SHP77 (cell line): ENCODE measurements around the gene PAPSS1.
A peak's percentile ranks its signal among the peaks of the same experiment; 100 is the strongest.
"Not testable (repeated sequence)": the region's sequence is repeated elsewhere in the genome, so short reads cannot be mapped to it uniquely, and the experiment has no call there.

Source experiments
- DNase-seq, 2 experiments: peaks; one replicate each; lab custom pipeline; 2025; lab: John Stamatoyannopoulos, UW

The PAPSS1 gene

DNA sequence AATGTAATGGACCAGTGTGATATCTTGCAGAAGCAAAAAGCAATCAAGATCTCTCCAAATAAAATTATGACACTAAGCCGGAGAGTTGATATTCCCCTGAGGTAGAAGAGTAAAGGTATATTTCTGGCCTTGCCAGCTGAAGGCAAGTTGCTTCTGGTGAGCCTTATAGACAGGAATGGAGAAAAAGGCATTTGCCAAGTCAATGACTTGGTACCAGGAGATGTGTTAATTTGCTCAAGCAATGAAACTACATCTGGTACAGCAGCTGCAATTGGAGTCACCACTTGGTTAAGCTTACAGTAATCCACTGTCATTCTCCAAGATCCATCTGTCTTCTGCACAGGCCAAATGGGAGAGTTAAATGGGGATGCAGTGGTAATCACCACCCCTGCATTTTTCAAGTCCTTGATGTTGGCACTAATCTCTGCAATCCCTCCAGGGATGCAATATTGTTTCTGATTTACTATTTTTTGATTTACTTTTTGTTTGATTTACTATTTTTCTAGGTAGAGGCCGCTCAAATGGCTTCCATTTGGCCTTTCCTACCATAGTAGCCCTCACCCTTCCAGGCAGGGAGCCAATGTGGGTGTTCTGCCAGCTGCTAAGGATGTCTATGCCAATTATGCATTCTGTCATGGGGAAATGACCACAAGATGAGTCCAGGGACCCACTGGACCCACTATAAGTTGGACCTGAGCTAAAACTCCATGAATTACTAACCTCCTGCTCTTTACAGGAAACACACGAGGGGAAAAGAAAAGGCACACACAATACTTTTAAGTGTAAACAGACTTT is 6.3 kb upstream of the PAPSS1 start:
- DNase-seq, result not testable (repeated sequence)

DNA sequence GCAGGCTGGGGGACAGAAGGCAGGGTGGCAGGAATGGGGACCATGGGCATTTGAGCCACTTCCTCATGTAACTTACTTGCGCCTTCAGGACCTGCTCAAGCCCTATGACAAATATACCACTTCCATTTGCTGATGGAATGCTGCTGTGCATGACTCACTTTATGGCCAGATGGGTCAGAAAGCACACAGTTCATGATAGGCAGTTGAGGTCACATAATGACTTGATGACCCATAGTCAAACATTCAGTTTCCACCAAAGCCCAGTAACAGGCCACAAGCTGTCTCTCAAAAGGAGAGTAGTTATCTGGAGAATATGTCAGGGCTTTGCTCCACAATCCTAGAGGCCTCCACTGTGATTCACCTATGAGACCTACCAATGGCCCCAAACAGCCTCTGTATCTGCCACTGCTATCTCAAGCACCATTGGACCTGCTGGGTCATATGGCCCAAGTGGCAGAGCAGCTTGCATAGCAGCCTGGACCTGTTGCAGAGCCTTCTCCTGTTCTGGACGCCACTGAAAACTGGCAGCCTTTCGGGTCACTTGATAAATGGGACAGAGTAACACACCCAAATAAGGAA is 5.3 kb upstream of the PAPSS1 start:
- no peak for DNase-seq

DNA sequence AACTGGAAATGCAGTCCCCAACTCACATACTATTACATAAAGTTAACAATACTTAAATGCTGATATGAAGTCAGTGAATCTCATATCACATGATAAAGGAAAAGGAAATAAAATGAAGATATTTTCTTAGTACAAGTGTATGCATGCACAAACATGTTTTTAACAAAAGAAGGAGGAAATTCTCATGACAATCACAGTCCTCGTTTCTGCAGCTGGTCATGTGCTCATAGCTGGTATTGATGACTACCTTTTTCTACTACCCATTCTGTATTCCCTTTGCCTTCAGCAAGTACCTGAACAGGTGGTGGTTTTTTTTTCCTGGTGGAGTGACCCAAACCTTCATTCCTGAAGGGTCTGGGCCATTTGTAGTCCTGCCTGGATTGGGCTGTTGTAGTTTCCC is 3.3 kb upstream of the PAPSS1 start:
- DNase-seq, result not testable (repeated sequence)

DNA sequence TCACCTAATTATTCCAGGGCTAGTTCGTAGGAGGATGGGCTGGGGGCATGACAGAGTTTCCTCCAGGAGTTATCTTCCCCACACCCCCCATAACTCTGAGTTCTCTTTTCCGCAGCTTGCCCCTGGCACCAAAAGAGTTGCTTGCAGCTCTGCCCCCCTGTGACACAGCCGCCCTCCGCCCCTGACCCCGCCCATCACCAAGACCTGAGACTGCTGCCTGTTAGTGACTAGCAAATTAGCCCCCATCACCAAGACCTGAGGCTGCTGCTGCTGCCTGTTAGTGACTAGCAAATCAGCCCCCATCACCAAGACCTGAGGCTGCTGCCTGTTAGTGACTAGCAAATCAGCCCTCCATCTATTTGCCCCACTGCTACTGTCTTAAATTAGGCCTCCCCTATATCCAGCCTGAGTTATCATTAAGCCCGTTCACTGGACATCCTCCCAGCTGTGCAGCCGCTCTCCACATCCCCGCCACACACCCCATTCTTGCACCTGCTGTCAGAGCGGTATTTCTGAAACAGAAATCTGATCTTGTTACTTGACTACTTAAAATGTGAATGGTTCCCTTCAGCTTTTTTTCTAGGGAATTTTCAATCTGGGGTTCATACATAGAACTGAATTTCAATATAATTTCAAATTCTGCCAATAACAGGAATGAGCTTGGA is 1.5 kb upstream of the PAPSS1 start:
- peak in 1 of 2 experiments; percentile 22 for DNase-seq

DNA sequence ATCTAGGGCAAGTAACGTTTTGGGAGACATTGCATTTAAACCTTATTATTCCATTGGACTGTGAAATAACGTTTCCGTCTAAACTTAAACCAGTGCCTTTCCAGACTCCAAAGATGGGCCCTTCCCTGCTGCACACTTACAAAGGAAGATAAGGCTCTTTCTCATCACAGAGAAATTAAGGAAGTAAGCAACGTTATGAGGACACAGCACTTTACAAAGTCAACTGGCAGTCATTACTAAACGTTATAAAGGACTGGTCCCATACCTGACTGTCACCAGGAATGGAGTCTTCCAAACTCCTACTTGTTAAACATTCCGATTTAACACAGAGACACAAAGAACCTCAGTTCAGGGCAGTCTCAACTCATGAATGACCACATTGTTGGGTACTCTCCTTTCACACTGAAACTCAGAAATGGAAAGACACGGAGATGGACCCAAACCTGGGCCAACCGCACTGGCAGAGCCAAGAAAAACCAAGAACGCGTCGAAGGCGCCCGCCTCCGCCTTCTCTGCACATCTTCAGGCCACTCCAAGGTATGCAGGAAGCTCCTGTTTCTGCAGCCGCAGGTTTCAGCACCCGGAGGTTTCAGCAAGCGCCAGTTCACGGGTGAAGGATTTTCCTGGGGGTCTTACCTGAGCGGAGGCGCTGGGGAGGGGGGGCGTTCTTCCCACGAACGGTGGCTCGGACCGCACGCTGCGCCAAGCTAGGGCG is 670 bp downstream of the PAPSS1 start:
- DNase-seq, result no peak

DNA sequence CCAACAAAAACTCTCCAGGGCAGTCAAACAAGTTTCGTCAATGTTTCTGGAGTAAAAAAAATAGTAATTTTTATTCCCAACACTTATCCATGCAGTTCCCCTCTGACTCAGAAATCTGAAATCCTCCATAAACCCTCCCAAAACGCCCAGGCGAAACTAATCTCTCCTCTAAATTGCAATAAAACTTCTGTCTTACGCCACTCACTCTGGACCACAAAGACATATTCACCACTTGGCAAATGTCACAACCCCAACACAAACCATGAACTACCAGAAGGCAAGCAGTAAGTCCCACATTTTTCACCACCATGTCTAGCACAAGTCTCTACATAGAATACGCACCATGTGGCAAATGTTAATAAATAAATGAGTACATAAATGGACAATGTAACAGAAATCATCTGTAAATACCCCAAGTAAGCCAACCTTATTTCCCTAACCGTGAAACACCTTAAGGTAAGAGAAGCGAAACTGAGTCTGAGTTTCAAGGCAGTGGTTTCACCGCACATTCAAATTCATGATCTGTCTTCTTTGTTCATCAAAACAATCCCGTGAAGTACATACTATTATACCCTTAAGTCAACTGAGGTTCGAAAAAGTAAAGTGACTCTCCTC is 1.6 kb downstream of the PAPSS1 start:
- no peak for DNase-seq

DNA sequence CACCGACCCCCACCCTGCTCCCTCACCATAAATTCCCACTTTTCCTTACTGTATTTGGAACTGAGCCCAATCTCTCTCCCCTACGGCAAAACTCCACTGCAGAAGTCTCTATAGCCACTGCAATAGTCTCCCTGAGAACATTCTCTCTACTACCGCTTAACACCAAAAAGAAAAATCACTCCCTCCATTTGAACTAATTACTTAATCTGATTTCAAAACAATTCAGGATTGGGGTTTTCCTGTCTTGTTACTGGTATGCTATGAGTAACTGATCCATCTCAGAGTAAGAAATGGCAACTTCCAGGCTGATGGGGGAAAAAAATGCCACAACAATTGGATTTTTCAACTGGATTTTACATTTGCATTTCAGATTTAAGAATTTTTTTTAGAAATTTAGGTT is 5.8 kb downstream of the PAPSS1 start:
- no peak for DNase-seq

DNA sequence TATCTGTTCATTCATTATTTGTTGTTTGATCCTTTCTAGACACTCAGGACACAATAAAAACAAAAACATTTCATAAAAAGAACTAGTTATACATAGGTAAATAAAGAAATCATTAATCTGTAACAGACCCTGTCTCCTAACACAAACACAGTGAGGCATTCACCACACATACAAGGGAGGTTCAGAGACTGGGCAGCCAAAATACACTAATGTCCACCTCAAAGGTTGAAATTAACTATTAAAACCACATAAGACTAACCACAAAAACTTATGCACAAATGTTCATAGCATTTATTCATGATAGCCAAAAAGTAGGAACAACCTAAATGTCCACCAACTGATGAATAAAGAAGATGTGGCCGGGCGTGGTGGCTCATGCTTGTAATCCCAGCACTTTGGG is 7.8 kb downstream of the PAPSS1 start:
- DNase-seq, result no peak

DNA sequence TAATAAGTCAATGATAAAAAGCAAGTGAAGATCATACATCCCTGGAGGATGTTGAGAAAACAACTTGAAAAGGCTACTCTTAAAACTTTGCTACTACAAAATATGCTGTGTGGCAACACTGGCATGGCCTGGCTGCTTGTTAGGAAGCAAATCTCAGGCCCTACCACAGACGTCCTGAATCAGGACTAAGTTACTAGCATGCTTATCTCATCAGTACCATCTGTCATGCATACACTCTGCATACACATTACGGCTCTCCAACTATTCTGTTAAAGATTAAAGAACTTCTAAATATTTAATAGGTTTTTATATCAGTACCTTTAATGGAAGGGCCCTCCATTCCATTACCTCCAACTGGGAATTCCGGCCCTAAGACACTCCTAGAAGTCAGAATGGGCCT is 8.2 kb downstream of the PAPSS1 start:
- DNase-seq, result no peak

DNA sequence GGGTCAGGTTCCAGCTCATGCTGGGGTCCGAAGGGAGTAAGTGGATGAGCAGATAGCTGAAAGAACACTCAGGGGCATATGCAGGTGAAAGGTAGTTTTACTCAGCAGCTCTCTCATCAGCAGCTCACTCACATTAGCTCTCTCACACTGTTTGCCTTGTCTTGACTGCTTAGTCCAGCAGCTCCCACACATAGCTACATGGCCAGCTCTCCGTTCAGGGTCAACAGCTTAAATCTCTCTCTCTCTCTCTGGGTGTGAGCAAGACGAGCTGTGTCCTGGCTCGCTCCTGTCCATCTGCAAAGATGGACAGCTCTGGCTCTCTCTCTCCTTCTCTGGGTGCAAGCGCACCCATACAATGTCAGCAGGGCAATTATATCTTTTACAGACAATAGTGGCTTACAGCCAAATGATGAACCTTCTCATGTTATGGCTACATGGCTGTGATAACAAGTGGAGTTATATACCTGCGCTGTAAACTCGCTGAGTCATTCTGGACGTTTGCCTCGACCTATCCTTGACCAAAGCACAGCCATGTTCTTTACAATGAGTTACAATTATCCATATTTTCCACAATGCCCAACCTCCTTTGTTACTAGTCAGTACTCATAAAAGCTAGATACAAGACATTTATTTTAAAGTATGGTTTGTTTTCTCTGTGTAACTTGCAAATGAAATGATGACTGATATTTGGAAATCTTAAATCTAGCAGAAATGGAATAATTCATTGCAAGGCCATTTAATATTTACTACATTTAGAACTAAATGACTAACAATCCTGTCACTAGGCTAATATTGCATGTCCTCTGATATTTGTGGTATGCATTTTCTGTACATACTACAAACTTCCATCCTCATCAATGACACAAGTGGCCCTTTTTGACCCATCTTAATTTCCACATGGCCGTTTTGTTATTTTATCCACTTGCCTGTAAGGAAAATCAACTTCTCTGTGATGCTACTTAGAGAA is 9.3 kb downstream of the PAPSS1 start:
- DNase-seq, result no peak

DNA sequence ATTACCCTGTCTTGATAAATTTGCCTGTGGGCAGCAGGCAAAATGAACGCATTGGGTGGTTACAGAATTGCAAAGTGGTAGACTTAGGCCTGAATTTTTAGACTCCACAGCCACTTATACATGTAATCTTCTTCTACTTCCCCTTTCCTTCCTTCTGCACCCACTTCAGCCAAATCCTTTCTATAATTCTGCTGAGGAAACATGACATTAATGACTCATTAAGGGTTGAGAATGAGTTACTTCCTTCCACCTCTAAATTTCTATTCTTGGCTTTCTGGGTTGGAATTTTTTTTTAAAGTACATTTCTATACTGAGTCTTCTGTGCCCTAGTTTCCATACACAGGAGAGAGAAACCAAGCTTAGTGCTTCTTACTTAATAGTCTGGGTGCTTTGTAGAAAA is 10.1 kb downstream of the PAPSS1 start:
- DNase-seq, result no peak

DNA sequence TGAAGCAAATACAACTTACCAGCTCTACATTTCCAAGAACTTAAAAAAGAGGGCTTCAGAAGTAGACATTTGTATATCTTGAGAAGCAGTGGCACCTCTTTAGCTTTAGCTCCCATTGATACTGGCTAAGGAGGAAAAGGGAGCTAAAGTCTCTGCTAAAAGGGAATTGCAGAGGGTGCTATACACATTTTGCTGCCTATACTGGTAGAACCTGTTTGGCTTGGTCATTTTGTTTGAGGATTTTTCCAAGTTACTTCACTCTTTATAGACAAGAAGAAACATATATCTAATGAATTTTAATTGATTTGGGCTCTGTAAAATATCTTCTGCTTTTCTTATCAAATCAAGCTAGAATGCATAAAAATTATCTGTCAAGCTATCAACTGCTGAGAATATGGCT is 11.8 kb downstream of the PAPSS1 start:
- DNase-seq, result no peak

DNA sequence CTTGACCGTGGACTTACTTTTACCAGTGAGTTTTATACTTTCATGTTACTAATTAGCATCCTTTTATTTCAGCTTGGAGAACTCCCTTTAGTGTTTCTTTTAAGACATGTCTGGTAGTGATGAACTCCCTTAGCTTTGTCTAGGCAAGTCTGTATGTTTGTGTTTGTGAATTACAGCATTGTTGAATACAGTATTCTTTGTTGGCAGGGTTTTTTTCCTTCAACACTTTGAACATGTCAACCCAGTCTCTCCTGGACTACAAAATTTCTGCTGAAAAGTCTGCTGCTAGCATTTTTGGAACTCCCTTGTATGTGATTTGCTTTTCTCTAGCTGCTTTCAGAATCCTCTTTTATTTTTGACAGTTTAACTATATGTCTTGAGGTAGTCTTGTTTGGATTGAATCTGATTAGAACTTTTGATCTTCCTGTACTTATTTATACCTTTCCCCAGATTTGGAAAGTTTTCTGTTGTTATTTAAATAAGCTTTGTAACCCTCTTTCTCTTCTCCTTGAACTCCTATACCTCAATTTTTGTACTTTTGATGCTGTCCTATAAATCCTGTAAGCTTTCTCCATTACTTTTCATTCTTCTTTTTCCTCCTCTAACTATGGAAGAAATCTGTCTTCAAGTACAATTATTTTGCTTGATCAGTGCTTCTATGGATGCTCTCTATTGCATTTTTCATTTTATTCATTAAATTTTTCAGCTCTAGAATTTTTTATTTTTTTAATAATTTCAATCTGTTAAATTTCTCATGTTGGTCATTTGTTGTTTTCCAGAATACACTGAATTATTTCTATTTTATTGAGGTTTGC is 14.1 kb downstream of the PAPSS1 start:
- DNase-seq, result no peak

DNA sequence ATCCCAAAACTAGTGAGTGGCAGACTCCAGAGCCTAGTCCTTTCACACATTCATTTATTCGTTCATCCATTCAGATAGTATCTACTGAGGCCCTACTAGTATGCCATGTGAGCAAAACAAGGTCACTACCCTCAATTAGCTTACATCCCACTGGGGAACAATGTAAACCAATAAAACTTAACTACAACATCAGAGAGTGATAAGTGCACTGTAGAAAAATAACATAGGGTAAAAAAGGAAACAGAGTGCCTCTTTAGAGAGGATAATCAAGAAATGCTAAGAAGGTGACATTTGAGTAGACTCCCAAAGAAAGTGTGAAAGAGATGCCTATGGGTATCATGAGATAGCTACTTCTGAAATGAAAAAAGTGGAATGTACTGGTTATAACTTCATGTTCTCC is 18.5 kb downstream of the PAPSS1 start:
- DNase-seq, result no peak

DNA sequence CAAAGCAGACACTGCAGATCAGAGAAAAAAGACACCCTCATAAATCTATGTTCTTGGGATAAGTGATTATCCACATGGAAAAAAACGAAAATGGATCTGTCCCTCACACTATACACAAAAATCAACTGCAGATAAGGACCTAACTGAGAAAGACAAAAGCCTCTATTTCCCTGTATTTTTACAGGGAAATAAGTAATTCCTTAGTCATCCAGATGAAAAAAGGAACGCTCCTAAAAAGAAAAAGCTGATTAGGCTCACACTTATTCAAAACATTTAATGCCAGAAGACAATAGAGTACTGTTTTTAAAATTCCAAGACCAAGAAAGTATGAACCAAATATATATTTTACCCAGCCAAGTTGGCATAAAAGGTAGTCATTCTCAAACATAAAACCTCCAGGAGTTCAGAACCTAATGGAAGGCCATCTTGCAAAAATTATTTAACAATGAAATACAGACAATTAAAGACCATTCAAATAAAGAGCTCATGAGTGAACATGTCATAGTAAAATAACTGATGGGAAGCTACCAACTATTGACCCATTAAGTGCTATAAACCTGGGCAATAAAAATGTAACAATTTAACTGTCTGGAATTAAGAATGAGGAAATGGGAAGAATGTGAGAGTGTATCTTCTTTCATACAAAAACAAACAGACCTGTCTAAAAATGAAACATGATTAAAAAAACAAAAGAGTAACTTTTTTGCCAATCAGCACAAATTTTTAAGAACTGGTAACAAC is 20.4 kb downstream of the PAPSS1 start:
- no peak for DNase-seq

DNA sequence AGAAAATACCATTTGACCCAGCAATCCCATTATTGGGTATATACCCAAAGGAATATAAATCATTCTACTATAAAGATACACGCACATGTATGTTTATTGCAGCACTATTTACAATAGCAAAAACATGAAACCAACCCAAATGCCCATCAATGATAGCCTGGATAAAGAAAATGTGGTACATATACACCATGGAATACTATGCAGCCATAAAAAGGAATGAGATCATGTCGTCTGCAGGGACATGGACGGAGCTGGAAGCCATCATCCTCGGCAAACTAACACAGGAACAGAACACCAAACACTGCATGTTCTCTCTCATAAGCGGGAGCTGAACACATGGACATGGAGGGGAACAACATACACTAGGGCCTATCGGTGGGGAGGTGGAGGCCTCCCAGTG is 23.8 kb downstream of the PAPSS1 start:
- DNase-seq, result not testable (repeated sequence)

DNA sequence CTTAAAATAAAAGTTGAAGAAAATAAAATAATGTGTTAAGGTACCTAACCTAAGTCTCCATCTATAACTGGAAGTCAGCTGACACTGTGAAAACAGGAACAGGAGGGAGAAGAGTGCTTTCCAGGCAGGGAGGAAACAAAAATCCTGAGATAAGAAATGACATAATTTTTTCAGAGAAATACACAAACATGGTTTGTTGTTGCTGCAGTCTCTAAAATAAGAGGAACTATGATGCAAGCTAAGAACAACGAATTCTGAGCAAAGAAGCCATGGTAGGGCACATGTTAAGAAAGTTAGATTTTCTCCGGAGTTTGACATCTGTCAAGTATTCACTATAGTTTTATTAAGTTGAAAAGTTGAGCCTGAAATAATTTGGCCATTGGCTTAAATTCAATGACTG is 26.9 kb downstream of the PAPSS1 start:
- no peak for DNase-seq

DNA sequence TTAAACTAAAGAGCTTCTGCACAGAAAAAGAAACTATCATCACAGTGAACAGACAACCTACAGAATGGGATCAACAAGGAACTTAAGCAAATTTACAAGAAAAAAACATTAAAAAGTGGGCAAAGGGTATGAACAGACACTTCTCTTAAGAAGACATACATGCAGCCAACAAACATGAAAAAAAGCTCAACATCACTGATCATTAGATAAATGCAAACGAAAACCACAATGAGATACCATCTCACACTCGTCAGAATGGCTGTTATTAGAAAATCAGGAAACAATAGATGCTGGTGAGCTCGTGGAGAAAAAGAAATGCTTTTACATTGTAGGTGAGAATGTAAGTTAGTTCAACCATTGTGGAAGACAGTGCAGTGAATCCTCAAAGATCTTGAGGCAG is 27.8 kb downstream of the PAPSS1 start:
- DNase-seq, result no peak

DNA sequence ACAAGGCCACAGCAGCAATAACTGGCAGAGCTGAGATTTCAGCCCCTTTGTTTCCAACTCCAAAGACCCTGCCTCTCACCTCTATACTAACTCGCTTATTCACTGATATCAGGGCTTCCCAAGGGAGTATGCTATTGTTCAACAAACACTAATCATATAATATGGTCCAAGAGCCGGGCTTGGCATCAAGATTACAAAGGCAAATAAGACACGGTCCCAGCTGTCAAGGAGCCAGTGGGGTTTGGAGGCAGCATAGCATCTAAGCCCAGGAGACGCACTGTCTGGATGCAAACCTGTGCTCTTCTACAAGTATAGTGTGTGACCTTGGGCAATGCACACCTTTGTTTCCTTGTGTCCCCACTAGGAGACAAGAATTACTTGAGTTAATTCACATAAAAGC is 28.7 kb downstream of the PAPSS1 start:
- DNase-seq, result no peak
